ENCODE results near the gene ANKRD55.
A peak's percentile ranks its signal among the peaks of the same experiment; 100 is the strongest.

- TF ChIP-seq CTCF (IDR thresholded peaks at IDR 0.05) (peak; percentile 99), RCOR1 (IDR thresholded peaks at IDR 0.05; ENCODE audit: low read length) (peak; percentile 52; the same call in 1 of the 2 replicates), NRF1 (IDR thresholded peaks at IDR 0.05; ENCODE audit: low read depth, low read length) (0 out of 2 replicates have a peak, but pooled peaks have one; percentile 12), POLR2AphosphoS5 (IDR thresholded peaks at IDR 0.05; ENCODE audit: low read depth, low read length) (no peak), YY1 (IDR thresholded peaks at IDR 0.05; ENCODE audit: low read depth) (no peak), MXI1 (IDR thresholded peaks at IDR 0.05; ENCODE audit: low read depth, low read length) (peak; percentile 40; the same call in 1 of the 2 replicates), JUND (IDR thresholded peaks at IDR 0.05) (no peak), USF2 (IDR thresholded peaks at IDR 0.05; ENCODE audit: borderline replicate concordance, low read depth, low read length) (no peak), TAF1 (IDR thresholded peaks at IDR 0.05; ENCODE audit: borderline replicate concordance, low read depth, low read length) (no peak), REST (IDR thresholded peaks at IDR 0.05; ENCODE audit: low read depth, low read length) (no peak), TEAD4 (IDR thresholded peaks at IDR 0.05; ENCODE audit: borderline replicate concordance, insufficient read depth) (no peak), RFX5 (IDR thresholded peaks at IDR 0.05; ENCODE audit: low read length) (0 out of 2 replicates have a peak, but pooled peaks have one; percentile 27)
Measured at GRCh38 chr5:56270568-56271392, 37.6 kb upstream of the ANKRD55 start.
